K562 (cell line): ENCODE data around the gene WFDC1. TPM values are rescaled to one million over a fixed set of nuclear protein-coding genes. Genes with fewer than 3 reads are reported as not detected.

Experiments
- CTBP1 ChIP-seq: fragments of 450-650 bp; IDR thresholded peaks from 2 replicates; pipeline ENCODE4 v1.6.1; 2016; ENCODE audit warnings: borderline replicate concordance
- FOXP1 ChIP-seq: sonication (generic); formaldehyde crosslinking; IDR thresholded peaks from 2 replicates; pipeline ENCODE4 v1.8.0; 2022; ENCODE audit warnings: mild to moderate bottlenecking, missing genetic modification reagents
- SAFB2 ChIP-seq: fragments of 200-400 bp; formaldehyde crosslinking; IDR thresholded peaks from 2 replicates; pipeline ENCODE4 v1.6.1; 2018; ENCODE audit warnings: borderline replicate concordance, low read length, low read depth, moderate library complexity; ENCODE audit not compliant: severe bottlenecking
- polyA plus RNA-seq, 8 experiments: library from polyadenylated mRNA; depleted of rRNA in 4 of 8; stranded (reverse) in 5 of 8; unstranded in 3 of 8; fragments of >200 nt; fragmentation: Nextera tagmentation in 2 of 8; fragmentation: Illumina TruSeq in 1 of 8; extraction: Ambion mirVana in 2 of 8; extraction: Trizol in 1 of 8; gene quantifications; 2 replicates each; pipeline versions ENCODE4 v1.2.1 to v1.2.3, GENCODE V29; 2011 to 2014; ENCODE audit warnings: inconsistent platforms in 1 of 8, missing spikeins in 1 of 8
- small RNA-seq: library from RNA; depleted of rRNA; stranded (forward); fragments of <200 nt; gene quantifications from one replicate; pipeline ENCODE3, GENCODE V24; 2014
- total RNA-seq, 7 experiments: library from RNA; depleted of rRNA in 6 of 7; stranded (reverse); fragments of >200 nt in 6 of 7; fragmentation: Illumina TruSeq in 2 of 7; extraction: Trizol in 2 of 7; gene quantifications; 2 replicates each; pipeline versions ENCODE4 v1.2.1 to v1.2.3, GENCODE V29; 2011 to 2021; ENCODE audit warnings: low replicate concordance in 1 of 7
- TF ChIP-seq, protein P1 (sequence below): fragments of 200-600 bp; sonication (generic); IDR thresholded peaks from one replicate; pipeline ENCODE4 v1.6.1; 2012; ENCODE audit warnings: mild to moderate bottlenecking, low read depth, low read length, inconsistent platforms

Gene WFDC1
- total and polyA plus RNA-seq, 9 of the 15 experiments (the other 6 are each of a cell fraction or from before 2014, with no cell fraction given), result not detected

DNA sequence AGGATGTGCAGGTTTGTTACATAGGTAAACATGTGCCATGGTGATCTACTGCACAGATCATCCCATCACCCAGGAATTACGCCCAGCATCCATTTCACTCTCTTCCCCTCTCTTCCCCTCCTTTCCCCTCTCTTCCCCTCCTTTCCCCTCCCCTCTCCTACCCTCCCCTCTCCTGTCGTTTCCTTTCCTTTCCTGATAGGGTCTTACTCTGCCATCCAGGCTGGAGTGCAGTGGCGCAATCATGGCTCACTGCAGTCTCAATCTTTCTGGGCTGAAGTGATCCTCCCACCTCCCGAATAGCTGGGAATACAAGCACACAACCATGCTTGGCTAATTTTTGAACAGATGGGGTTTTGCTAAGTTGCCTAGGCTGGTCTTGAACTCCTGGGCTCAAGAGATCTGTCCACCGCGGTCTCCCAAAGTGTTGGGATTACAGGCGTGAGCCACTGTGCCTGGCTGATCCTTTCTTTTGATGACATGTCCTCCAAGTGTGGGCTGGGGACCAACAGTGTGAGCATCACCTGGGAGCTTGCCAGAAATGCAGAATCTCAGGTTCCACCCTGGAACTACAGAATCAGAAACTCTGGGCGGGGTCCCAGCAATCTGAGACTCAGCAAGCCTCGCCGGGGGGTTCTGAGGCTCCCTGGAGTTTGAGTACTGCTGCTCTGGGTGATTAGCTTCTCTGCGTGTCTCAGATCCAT, 84.5 kb downstream of the WFDC1 start (continued):
- TF ChIP-seq, protein P1, sequence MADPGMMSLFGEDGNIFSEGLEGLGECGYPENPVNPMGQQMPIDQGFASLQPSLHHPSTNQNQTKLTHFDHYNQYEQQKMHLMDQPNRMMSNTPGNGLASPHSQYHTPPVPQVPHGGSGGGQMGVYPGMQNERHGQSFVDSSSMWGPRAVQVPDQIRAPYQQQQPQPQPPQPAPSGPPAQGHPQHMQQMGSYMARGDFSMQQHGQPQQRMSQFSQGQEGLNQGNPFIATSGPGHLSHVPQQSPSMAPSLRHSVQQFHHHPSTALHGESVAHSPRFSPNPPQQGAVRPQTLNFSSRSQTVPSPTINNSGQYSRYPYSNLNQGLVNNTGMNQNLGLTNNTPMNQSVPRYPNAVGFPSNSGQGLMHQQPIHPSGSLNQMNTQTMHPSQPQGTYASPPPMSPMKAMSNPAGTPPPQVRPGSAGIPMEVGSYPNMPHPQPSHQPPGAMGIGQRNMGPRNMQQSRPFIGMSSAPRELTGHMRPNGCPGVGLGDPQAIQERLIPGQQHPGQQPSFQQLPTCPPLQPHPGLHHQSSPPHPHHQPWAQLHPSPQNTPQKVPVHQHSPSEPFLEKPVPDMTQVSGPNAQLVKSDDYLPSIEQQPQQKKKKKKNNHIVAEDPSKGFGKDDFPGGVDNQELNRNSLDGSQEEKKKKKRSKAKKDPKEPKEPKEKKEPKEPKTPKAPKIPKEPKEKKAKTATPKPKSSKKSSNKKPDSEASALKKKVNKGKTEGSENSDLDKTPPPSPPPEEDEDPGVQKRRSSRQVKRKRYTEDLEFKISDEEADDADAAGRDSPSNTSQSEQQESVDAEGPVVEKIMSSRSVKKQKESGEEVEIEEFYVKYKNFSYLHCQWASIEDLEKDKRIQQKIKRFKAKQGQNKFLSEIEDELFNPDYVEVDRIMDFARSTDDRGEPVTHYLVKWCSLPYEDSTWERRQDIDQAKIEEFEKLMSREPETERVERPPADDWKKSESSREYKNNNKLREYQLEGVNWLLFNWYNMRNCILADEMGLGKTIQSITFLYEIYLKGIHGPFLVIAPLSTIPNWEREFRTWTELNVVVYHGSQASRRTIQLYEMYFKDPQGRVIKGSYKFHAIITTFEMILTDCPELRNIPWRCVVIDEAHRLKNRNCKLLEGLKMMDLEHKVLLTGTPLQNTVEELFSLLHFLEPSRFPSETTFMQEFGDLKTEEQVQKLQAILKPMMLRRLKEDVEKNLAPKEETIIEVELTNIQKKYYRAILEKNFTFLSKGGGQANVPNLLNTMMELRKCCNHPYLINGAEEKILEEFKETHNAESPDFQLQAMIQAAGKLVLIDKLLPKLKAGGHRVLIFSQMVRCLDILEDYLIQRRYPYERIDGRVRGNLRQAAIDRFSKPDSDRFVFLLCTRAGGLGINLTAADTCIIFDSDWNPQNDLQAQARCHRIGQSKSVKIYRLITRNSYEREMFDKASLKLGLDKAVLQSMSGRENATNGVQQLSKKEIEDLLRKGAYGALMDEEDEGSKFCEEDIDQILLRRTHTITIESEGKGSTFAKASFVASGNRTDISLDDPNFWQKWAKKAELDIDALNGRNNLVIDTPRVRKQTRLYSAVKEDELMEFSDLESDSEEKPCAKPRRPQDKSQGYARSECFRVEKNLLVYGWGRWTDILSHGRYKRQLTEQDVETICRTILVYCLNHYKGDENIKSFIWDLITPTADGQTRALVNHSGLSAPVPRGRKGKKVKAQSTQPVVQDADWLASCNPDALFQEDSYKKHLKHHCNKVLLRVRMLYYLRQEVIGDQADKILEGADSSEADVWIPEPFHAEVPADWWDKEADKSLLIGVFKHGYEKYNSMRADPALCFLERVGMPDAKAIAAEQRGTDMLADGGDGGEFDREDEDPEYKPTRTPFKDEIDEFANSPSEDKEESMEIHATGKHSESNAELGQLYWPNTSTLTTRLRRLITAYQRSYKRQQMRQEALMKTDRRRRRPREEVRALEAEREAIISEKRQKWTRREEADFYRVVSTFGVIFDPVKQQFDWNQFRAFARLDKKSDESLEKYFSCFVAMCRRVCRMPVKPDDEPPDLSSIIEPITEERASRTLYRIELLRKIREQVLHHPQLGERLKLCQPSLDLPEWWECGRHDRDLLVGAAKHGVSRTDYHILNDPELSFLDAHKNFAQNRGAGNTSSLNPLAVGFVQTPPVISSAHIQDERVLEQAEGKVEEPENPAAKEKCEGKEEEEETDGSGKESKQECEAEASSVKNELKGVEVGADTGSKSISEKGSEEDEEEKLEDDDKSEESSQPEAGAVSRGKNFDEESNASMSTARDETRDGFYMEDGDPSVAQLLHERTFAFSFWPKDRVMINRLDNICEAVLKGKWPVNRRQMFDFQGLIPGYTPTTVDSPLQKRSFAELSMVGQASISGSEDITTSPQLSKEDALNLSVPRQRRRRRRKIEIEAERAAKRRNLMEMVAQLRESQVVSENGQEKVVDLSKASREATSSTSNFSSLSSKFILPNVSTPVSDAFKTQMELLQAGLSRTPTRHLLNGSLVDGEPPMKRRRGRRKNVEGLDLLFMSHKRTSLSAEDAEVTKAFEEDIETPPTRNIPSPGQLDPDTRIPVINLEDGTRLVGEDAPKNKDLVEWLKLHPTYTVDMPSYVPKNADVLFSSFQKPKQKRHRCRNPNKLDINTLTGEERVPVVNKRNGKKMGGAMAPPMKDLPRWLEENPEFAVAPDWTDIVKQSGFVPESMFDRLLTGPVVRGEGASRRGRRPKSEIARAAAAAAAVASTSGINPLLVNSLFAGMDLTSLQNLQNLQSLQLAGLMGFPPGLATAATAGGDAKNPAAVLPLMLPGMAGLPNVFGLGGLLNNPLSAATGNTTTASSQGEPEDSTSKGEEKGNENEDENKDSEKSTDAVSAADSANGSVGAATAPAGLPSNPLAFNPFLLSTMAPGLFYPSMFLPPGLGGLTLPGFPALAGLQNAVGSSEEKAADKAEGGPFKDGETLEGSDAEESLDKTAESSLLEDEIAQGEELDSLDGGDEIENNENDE, result no peak
- no peak for TF ChIP-seq SAFB2
- no peak for TF ChIP-seq FOXP1 (CRISPR knock-in tag)
- no peak for TF ChIP-seq CTBP1

Small RNA genes lying within 50 kb of the gene (small RNA-seq; reads per million reads assigned to genes)
- gene RNA5SP433, result not detected

Other genes starting within 250 kb of the WFDC1 start
Only the 7 nearest of the 8 such genes appear.
- gene MBTPS1, start 177.9 kb upstream of the WFDC1 start, total RNA-seq (2014; rRNA removed), result 43.8 and 50.9 TPM in 2 replicates
- 31.7 and 32.0 TPM in 2 replicates for gene MBTPS1, start 177.9 kb upstream of the WFDC1 start, total RNA-seq (2014; rRNA removed; fragmentation: Illumina TruSeq; extraction: Trizol)
- 35.7 and 40.3 TPM in 2 replicates for gene MBTPS1, start 177.9 kb upstream of the WFDC1 start, total RNA-seq (2015; rRNA removed; fragmentation: Illumina TruSeq; extraction: Trizol)
- gene MBTPS1, start 177.9 kb upstream of the WFDC1 start, total RNA-seq (2021), result 46.6 and 53.9 TPM in 2 replicates
- gene MBTPS1, start 177.9 kb upstream of the WFDC1 start, polyA plus RNA-seq (2011; rRNA removed), result 47.5 and 57.6 TPM in 2 replicates
- gene MBTPS1, start 177.9 kb upstream of the WFDC1 start, polyA plus RNA-seq (2014; fragmentation: Illumina TruSeq; extraction: Trizol), result 47.5 and 50.6 TPM in 2 replicates
- gene MBTPS1, start 177.9 kb upstream of the WFDC1 start, polyA plus RNA-seq (2014; fragmentation: Nextera tagmentation; extraction: Ambion mirVana), result 1 to 10 TPM; 2.8 to 4.3 TPM
- gene MBTPS1, start 177.9 kb upstream of the WFDC1 start, polyA plus RNA-seq (2014; rRNA removed), result 47.3 and 52.6 TPM in 2 replicates
- 19.7 and 20.5 TPM in 2 replicates for gene HSDL1, start 149.7 kb upstream of the WFDC1 start, total RNA-seq (2014; rRNA removed)
- gene HSDL1, start 149.7 kb upstream of the WFDC1 start, total RNA-seq (2014; rRNA removed; fragmentation: Illumina TruSeq; extraction: Trizol), result 31.5 and 36.4 TPM in 2 replicates
- gene HSDL1, start 149.7 kb upstream of the WFDC1 start, total RNA-seq (2015; rRNA removed; fragmentation: Illumina TruSeq; extraction: Trizol), result 38.6 and 39.9 TPM in 2 replicates
- 26.4 and 27.7 TPM in 2 replicates for gene HSDL1, start 149.7 kb upstream of the WFDC1 start, total RNA-seq (2021)
- gene HSDL1, start 149.7 kb upstream of the WFDC1 start, polyA plus RNA-seq (2011; rRNA removed), result 41.2 and 45.7 TPM in 2 replicates
- 24.1 and 26.9 TPM in 2 replicates for gene HSDL1, start 149.7 kb upstream of the WFDC1 start, polyA plus RNA-seq (2014; fragmentation: Illumina TruSeq; extraction: Trizol)
- gene HSDL1, start 149.7 kb upstream of the WFDC1 start, polyA plus RNA-seq (2014; fragmentation: Nextera tagmentation; extraction: Ambion mirVana), result 10 to 100 TPM; 14.8 to 16.3 TPM
- gene HSDL1, start 149.7 kb upstream of the WFDC1 start, polyA plus RNA-seq (2014; rRNA removed), result 25.8 and 31.0 TPM in 2 replicates
- not detected in 2 replicates for gene DNAAF1, start 149.6 kb upstream of the WFDC1 start, total RNA-seq (2014; rRNA removed)
- gene DNAAF1, start 149.6 kb upstream of the WFDC1 start, total RNA-seq (2014; rRNA removed; fragmentation: Illumina TruSeq; extraction: Trizol), result not detected in 2 replicates
- not detected in 2 replicates for gene DNAAF1, start 149.6 kb upstream of the WFDC1 start, total RNA-seq (2015; rRNA removed; fragmentation: Illumina TruSeq; extraction: Trizol)
- not detected in 2 replicates for gene DNAAF1, start 149.6 kb upstream of the WFDC1 start, total RNA-seq (2021)
- not detected in 2 replicates for gene DNAAF1, start 149.6 kb upstream of the WFDC1 start, polyA plus RNA-seq (2011; rRNA removed)
- not detected in 2 replicates for gene DNAAF1, start 149.6 kb upstream of the WFDC1 start, polyA plus RNA-seq (2014; fragmentation: Illumina TruSeq; extraction: Trizol)
- not detected for gene DNAAF1, start 149.6 kb upstream of the WFDC1 start, polyA plus RNA-seq (2014; fragmentation: Nextera tagmentation; extraction: Ambion mirVana)
- gene DNAAF1, start 149.6 kb upstream of the WFDC1 start, polyA plus RNA-seq (2014; rRNA removed), result 0.01 and 0.23 TPM in 2 replicates
- 26.2 and 43.0 TPM in 2 replicates for gene TAF1C, start 107.8 kb upstream of the WFDC1 start, total RNA-seq (2014; rRNA removed)
- gene TAF1C, start 107.8 kb upstream of the WFDC1 start, total RNA-seq (2014; rRNA removed; fragmentation: Illumina TruSeq; extraction: Trizol), result 7.9 and 9.8 TPM in 2 replicates
- 22.3 and 23.0 TPM in 2 replicates for gene TAF1C, start 107.8 kb upstream of the WFDC1 start, total RNA-seq (2015; rRNA removed; fragmentation: Illumina TruSeq; extraction: Trizol)
- gene TAF1C, start 107.8 kb upstream of the WFDC1 start, total RNA-seq (2021), result 46.6 and 55.0 TPM in 2 replicates
- 16.7 and 31.2 TPM in 2 replicates for gene TAF1C, start 107.8 kb upstream of the WFDC1 start, polyA plus RNA-seq (2011; rRNA removed)
- 21.0 and 35.4 TPM in 2 replicates for gene TAF1C, start 107.8 kb upstream of the WFDC1 start, polyA plus RNA-seq (2014; fragmentation: Illumina TruSeq; extraction: Trizol)
- 1 to 10 TPM; 1.5 TPM for gene TAF1C, start 107.8 kb upstream of the WFDC1 start, polyA plus RNA-seq (2014; fragmentation: Nextera tagmentation; extraction: Ambion mirVana)
- gene TAF1C, start 107.8 kb upstream of the WFDC1 start, polyA plus RNA-seq (2014; rRNA removed), result 64.8 and 74.8 TPM in 2 replicates
- gene ADAD2, start 103.7 kb upstream of the WFDC1 start, total RNA-seq (2014; rRNA removed), result not detected in 2 replicates
- gene ADAD2, start 103.7 kb upstream of the WFDC1 start, total RNA-seq (2014; rRNA removed; fragmentation: Illumina TruSeq; extraction: Trizol), result not detected in 2 replicates
- gene ADAD2, start 103.7 kb upstream of the WFDC1 start, total RNA-seq (2015; rRNA removed; fragmentation: Illumina TruSeq; extraction: Trizol), result not detected in 2 replicates
- gene ADAD2, start 103.7 kb upstream of the WFDC1 start, total RNA-seq (2021), result not detected in 2 replicates
- gene ADAD2, start 103.7 kb upstream of the WFDC1 start, polyA plus RNA-seq (2011; rRNA removed), result not detected in 2 replicates
- not detected in 2 replicates for gene ADAD2, start 103.7 kb upstream of the WFDC1 start, polyA plus RNA-seq (2014; fragmentation: Illumina TruSeq; extraction: Trizol)
- gene ADAD2, start 103.7 kb upstream of the WFDC1 start, polyA plus RNA-seq (2014; fragmentation: Nextera tagmentation; extraction: Ambion mirVana), result not detected
- gene ADAD2, start 103.7 kb upstream of the WFDC1 start, polyA plus RNA-seq (2014; rRNA removed), result 0.07 TPM in 1 of 2 replicates, not detected in the other
- not detected in 2 replicates for gene KCNG4, start 54.9 kb upstream of the WFDC1 start, total RNA-seq (2014; rRNA removed)
- gene KCNG4, start 54.9 kb upstream of the WFDC1 start, total RNA-seq (2014; rRNA removed; fragmentation: Illumina TruSeq; extraction: Trizol), result not detected in 2 replicates
- gene KCNG4, start 54.9 kb upstream of the WFDC1 start, total RNA-seq (2015; rRNA removed; fragmentation: Illumina TruSeq; extraction: Trizol), result not detected in 2 replicates
- gene KCNG4, start 54.9 kb upstream of the WFDC1 start, total RNA-seq (2021), result not detected in 2 replicates
- not detected in 2 replicates for gene KCNG4, start 54.9 kb upstream of the WFDC1 start, polyA plus RNA-seq (2011; rRNA removed)
- gene KCNG4, start 54.9 kb upstream of the WFDC1 start, polyA plus RNA-seq (2014; fragmentation: Illumina TruSeq; extraction: Trizol), result not detected in 2 replicates
- not detected for gene KCNG4, start 54.9 kb upstream of the WFDC1 start, polyA plus RNA-seq (2014; fragmentation: Nextera tagmentation; extraction: Ambion mirVana)
- gene KCNG4, start 54.9 kb upstream of the WFDC1 start, polyA plus RNA-seq (2014; rRNA removed), result not detected in 2 replicates
- gene ATP2C2, start 73.7 kb downstream of the WFDC1 start, total RNA-seq (2014; rRNA removed), result not detected in 2 replicates
- gene ATP2C2, start 73.7 kb downstream of the WFDC1 start, total RNA-seq (2014; rRNA removed; fragmentation: Illumina TruSeq; extraction: Trizol), result not detected in 2 replicates
- gene ATP2C2, start 73.7 kb downstream of the WFDC1 start, total RNA-seq (2015; rRNA removed; fragmentation: Illumina TruSeq; extraction: Trizol), result not detected in 2 replicates
- 0.11 and 0.75 TPM in 2 replicates for gene ATP2C2, start 73.7 kb downstream of the WFDC1 start, total RNA-seq (2021)
- not detected in 2 replicates for gene ATP2C2, start 73.7 kb downstream of the WFDC1 start, polyA plus RNA-seq (2011; rRNA removed)
- gene ATP2C2, start 73.7 kb downstream of the WFDC1 start, polyA plus RNA-seq (2014; fragmentation: Illumina TruSeq; extraction: Trizol), result not detected in 2 replicates
- gene ATP2C2, start 73.7 kb downstream of the WFDC1 start, polyA plus RNA-seq (2014; fragmentation: Nextera tagmentation; extraction: Ambion mirVana), result not detected
- not detected in 2 replicates for gene ATP2C2, start 73.7 kb downstream of the WFDC1 start, polyA plus RNA-seq (2014; rRNA removed)